Astrocyte (in vitro differentiated cells and primary cell): ENCODE data around the gene TNFRSF1B. TPM values are rescaled to one million over a fixed set of nuclear protein-coding genes. Genes with fewer than 3 reads are reported as not detected.

Experiments used
- DNase-seq: peaks from one replicate; pipeline ENCODE4 v3.0.0-alpha.2; 2010; ENCODE audit warnings: low read depth
- FAIRE-seq: peaks from 2 replicates; lab custom pipeline; 2011; peaks lifted over from hg19 to GRCh38; lab: Jason Lieb, UNC
- H2AFZ ChIP-seq: 2 replicates; pipeline ENCODE4 v1.6.0; 2012; ENCODE audit warnings: low read depth, low read length, inconsistent platforms
- H3K27ac ChIP-seq: 2 replicates; pipeline ENCODE4 v1.5.1; 2011; ENCODE audit warnings: low read depth, low read length, inconsistent platforms
- H3K27me3 ChIP-seq: 2 replicates; pipeline ENCODE4 v1.6.0; 2011; ENCODE audit warnings: low read length, inconsistent platforms; ENCODE audit not compliant: insufficient read depth
- H3K36me3 ChIP-seq: 2 replicates; pipeline ENCODE4 v1.5.1; 2011; ENCODE audit warnings: low read length, inconsistent platforms; ENCODE audit not compliant: insufficient read depth
- H3K4me1 ChIP-seq: 2 replicates; pipeline ENCODE4 v1.5.1; 2011; ENCODE audit warnings: low read length, inconsistent platforms; ENCODE audit not compliant: insufficient read depth
- H3K4me2 ChIP-seq: 2 replicates; pipeline ENCODE4 v1.6.0; 2012; ENCODE audit warnings: low read length, inconsistent platforms
- H3K4me3 ChIP-seq: 2 replicates; pipeline ENCODE4 v1.5.1; 2011; ENCODE audit warnings: low read depth, mild to moderate bottlenecking, low read length, inconsistent platforms; ENCODE audit not compliant: insufficient read depth
- H3K79me2 ChIP-seq: 2 replicates; pipeline ENCODE4 v1.6.0; 2012; ENCODE audit warnings: mild to moderate bottlenecking, low read length, inconsistent platforms; ENCODE audit not compliant: insufficient read depth
- H3K9ac ChIP-seq: 2 replicates; pipeline ENCODE4 v1.6.0; 2012; ENCODE audit warnings: mild to moderate bottlenecking, low read length, inconsistent platforms
- H3K9me3 ChIP-seq: 2 replicates; pipeline ENCODE4 v1.5.1; 2012; ENCODE audit warnings: low read depth, mild to moderate bottlenecking, low read length, inconsistent platforms; ENCODE audit not compliant: insufficient read depth
- H4K20me1 ChIP-seq: 2 replicates; pipeline ENCODE4 v1.6.0; 2012; ENCODE audit warnings: low read length, inconsistent platforms; ENCODE audit not compliant: insufficient read depth
- H3K27ac Mint-ChIP-seq: one replicate; pipeline ENCODE4 v1.8.0; 2021; ENCODE audit warnings: mild to moderate bottlenecking, mixed read lengths; ENCODE audit not compliant: unreplicated experiment
- H3K27me3 Mint-ChIP-seq: one replicate; pipeline ENCODE4 v1.8.0; 2021; ENCODE audit warnings: low read depth, mixed read lengths; ENCODE audit not compliant: unreplicated experiment
- H3K36me3 Mint-ChIP-seq: one replicate; pipeline ENCODE4 v1.8.0; 2021; ENCODE audit warnings: low read depth, mixed read lengths; ENCODE audit not compliant: unreplicated experiment
- H3K4me1 Mint-ChIP-seq: one replicate; pipeline ENCODE4 v1.8.0; 2021; ENCODE audit warnings: low read depth, mixed read lengths; ENCODE audit not compliant: unreplicated experiment
- H3K4me3 Mint-ChIP-seq: one replicate; pipeline ENCODE4 v1.8.0; 2021; ENCODE audit warnings: mild to moderate bottlenecking, moderate library complexity, mixed read lengths; ENCODE audit not compliant: unreplicated experiment
- H3K9me3 Mint-ChIP-seq: one replicate; pipeline ENCODE4 v1.8.0; 2021; ENCODE audit warnings: mild to moderate bottlenecking, mixed read lengths; ENCODE audit not compliant: unreplicated experiment
- CTCF ChIP-seq: IDR thresholded peaks from 2 replicates; pipeline ENCODE4 v1.5.1; 2011; ENCODE audit warnings: low read depth, mild to moderate bottlenecking, inconsistent platforms, low read length, moderate library complexity; ENCODE audit not compliant: insufficient read depth
- EZH2 ChIP-seq: IDR thresholded peaks from 2 replicates; pipeline ENCODE4 v1.6.1; 2012; ENCODE audit warnings: mild to moderate bottlenecking, low read length, inconsistent platforms; ENCODE audit not compliant: insufficient read depth
- total RNA-seq: library from RNA; stranded (reverse); gene quantifications from 2 replicates; pipeline ENCODE4 v1.2.1, GENCODE V29; 2021

The TNFRSF1B gene
- total RNA-seq, 1 donor from 2014 or later = 0.09 TPM

GRCh38 chr1:12196641-12197482 is 30.1 kb downstream of the TNFRSF1B start:
- peaks cover 43% of the 10 kb centered on the region for H3K27me3 Mint-ChIP-seq
- Histone ChIP-seq H3K9ac (no peak overlapping the region), H3K27me3 (peaks cover 3% of the 10 kb centered on the region), H3K36me3 (no peaks in the 10 kb centered on the region), H3K4me2 (no peak overlapping the region), H4K20me1 (no peaks in the 10 kb centered on the region), H3K27ac (no peak overlapping the region), H3K4me1 (no peaks in the 10 kb centered on the region), H3K79me2 (no peaks in the 10 kb centered on the region), H2AFZ (no peak overlapping the region), H3K9me3 (no peaks in the 10 kb centered on the region), H3K4me3 (no peak overlapping the region)
- peaks cover 3% of the 10 kb centered on the region for H3K9me3 Mint-ChIP-seq
- no peaks in the 10 kb centered on the region for H3K36me3 Mint-ChIP-seq
- no peak for DNase-seq
- TF ChIP-seq CTCF (no peak), EZH2 (no peak)
- H3K4me1 Mint-ChIP-seq = no peaks in the 10 kb centered on the region
- H3K4me3 Mint-ChIP-seq = no peak overlapping the region
- no peak for FAIRE-seq
- H3K27ac Mint-ChIP-seq = no peak overlapping the region

GRCh38 chr1:12197483-12197880 is 30.7 kb downstream of the TNFRSF1B start:
- Mint-ChIP-seq H3K4me3 (no peak overlapping the region), H3K9me3 (peaks cover 3% of the 10 kb centered on the region), H3K36me3 (no peaks in the 10 kb centered on the region), H3K27me3 (peaks cover 42% of the 10 kb centered on the region), H3K27ac (no peak overlapping the region), H3K4me1 (no peaks in the 10 kb centered on the region)
- H3K27ac ChIP-seq = no peak overlapping the region
- H3K4me3 ChIP-seq = no peak overlapping the region
- no peaks in the 10 kb centered on the region for H3K9me3 ChIP-seq
- no peaks in the 10 kb centered on the region for H3K4me1 ChIP-seq
- TF ChIP-seq EZH2 (no peak), CTCF (no peak)
- peaks cover 3% of the 10 kb centered on the region for H3K27me3 ChIP-seq
- no peaks in the 10 kb centered on the region for H3K79me2 ChIP-seq
- FAIRE-seq = no peak
- no peaks in the 10 kb centered on the region for H4K20me1 ChIP-seq
- H3K4me2 ChIP-seq = no peak overlapping the region
- H2AFZ ChIP-seq = no peak overlapping the region
- no peak overlapping the region for H3K9ac ChIP-seq
- no peaks in the 10 kb centered on the region for H3K36me3 ChIP-seq
- no peak for DNase-seq

- Histone ChIP-seq H3K79me2 (no peaks in the 10 kb centered on the region), H3K4me2 (no peak overlapping the region), H2AFZ (no peak overlapping the region), H3K27me3 (peaks cover 3% of the 10 kb centered on the region), H3K9ac (no peak overlapping the region), H4K20me1 (no peaks in the 10 kb centered on the region), H3K27ac (no peak overlapping the region), H3K4me1 (no peaks in the 10 kb centered on the region), H3K9me3 (no peaks in the 10 kb centered on the region), H3K4me3 (no peak overlapping the region), H3K36me3 (no peaks in the 10 kb centered on the region)
- Mint-ChIP-seq H3K27me3 (peaks cover 31% of the 10 kb centered on the region), H3K27ac (no peak overlapping the region), H3K9me3 (peaks cover 3% of the 10 kb centered on the region), H3K4me3 (no peak overlapping the region), H3K4me1 (no peaks in the 10 kb centered on the region), H3K36me3 (no peaks in the 10 kb centered on the region)
- DNase-seq (no peak), FAIRE-seq (no peak)
- TF ChIP-seq CTCF = no peak
- no peak for TF ChIP-seq EZH2
These were observed 33.4 kb downstream of the TNFRSF1B start for GRCh38 chr1:12200208-12200607.
